Activated CD8-positive, alpha-beta memory T cell treated with anti-CD3 and anti-CD28 coated beads, Interleukin-2, amount 50 U/mL, for 24 hours (primary cell): ENCODE results near the gene AOC3.
"Not testable (repeated sequence)": the region's sequence is repeated elsewhere in the genome, so short reads cannot be mapped to it uniquely, and the experiment has no call there.

Experiments
- DNase-seq: peaks from one replicate; pipeline ENCODE4 v3.0.0-alpha.2; 2020; ENCODE audit errors: extremely low read depth

AOC3 gene

GRCh38 chr17:42894283-42895184 lies 43.5 kb downstream of the AOC3 start:
- no peak for DNase-seq

GRCh38 chr17:42895185-42895555 lies 44.2 kb downstream of the AOC3 start:
- DNase-seq, result no peak

- no peak for DNase-seq
Observed at GRCh38 chr17:42898147-42898811, 47.3 kb downstream of the AOC3 start.

- DNase-seq, result not testable (repeated sequence)
Observed at GRCh38 chr17:42899981-42900380, 49.0 kb downstream of the AOC3 start.

- DNase-seq, result no peak
Observed at GRCh38 chr17:42900460-42901331, 49.7 kb downstream of the AOC3 start, which contains the start of gene G6PC1. G6PC1 (plus strand) TSS chr17:42900799; CDS start chr17:42900877, 78 bp downstream.

DNA sequence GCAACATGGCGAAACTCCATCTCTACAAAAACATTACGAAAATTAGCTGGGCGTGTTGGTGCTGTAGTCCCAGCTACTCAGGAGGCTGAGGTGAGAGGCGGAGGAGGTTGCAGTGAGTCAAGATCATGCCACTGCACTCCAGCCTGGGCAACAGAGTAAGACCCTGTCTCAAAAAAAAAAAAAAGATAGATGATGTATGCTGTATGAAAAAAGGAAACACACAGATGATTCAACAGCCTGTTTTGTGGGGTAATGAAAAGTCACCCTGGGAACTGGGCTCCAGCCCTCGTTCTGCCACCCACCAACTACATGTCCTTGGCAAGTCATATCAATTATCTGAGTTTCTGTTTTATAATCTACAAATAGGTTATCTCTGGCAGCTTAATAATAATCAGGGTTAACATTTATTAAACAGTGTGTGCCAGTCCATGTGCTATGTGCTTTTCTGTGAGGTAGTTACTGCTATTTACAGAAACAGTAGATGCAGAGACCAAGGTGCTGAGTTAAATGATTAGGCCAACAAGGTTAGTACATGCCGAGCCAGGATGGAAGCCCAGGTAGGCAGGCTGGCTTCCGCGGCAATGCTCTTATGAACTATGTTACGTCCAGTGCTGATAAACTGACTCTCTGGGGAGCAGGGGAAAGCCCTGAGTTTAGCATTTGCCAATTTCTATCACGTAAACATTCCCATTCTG lies 50.7 kb downstream of the AOC3 start:
- DNase-seq, result no peak

GRCh38 chr17:42904110-42904469 lies 53.1 kb downstream of the AOC3 start:
- DNase-seq, result no peak

DNA sequence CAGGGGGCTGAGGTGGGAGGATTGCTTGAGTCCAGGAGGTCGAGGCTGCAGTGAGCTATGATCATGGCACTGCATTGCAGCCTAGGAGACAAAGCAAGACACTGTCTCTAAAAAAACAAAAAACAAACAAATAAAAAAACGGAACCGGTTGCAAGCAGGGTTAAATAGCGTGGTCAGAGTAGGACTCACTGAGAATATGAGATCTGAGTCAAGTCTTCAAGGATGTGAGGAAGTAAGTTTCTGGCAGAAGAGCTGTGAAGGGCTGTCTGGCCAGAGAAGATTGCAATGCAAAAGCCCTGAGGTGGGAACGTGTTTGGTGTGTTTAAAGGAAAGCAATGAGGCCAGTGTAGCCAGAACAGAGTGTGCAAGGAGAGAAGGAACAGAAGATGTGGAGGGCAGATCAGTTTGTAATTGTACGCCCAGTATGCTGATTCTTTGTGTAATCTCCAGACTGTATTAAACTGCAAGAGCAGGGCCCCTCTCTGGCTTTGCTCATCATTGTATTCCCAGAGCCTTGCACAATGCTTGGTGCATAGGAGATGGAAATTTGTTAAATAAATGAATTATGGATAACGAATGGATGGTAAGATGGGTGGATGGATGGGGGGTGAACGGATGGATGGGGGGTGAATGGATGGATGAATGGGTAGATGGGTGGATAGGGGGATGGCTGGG lies 55.9 kb downstream of the AOC3 start:
- DNase-seq, result no peak
